Measurements from ENCODE around the gene CD320. TPM values are rescaled to one million over a fixed set of nuclear protein-coding genes. Genes with fewer than 3 reads are reported as not detected.
"Not testable (repeated sequence)": the region's sequence is repeated elsewhere in the genome, so short reads cannot be mapped to it uniquely, and the experiment has no call there.

CD320 gene
- 53.1 and 70.6 TPM in 2 replicates for total RNA-seq (2014; rRNA removed; shearing (Covaris generic))

GRCh38 chr19:8307965-8308866, at the start of gene CD320:
Gene CD320 (minus strand): TSS chr19:8308358. CDS start chr19:8308290, 68 bp downstream.
- DNase-seq (ENCODE audit: low spot score): peak; percentile 83

GRCh38 chr19:8357007-8357521, 48.9 kb upstream of the CD320 start:
- no peak for DNase-seq (ENCODE audit: low spot score)

- peak; percentile 99 for DNase-seq (ENCODE audit: low spot score)
These were observed 47.7 kb upstream of the CD320 start for GRCh38 chr19:8355631-8356402.

- DNase-seq (ENCODE audit: low spot score): not testable (repeated sequence)
These were observed 44.7 kb upstream of the CD320 start for GRCh38 chr19:8352845-8353244.

GRCh38 chr19:8352134-8352827, 44.1 kb upstream of the CD320 start:
- no peak for DNase-seq (ENCODE audit: low spot score)

- not testable (repeated sequence) for DNase-seq (ENCODE audit: low spot score)
These were observed 41.6 kb upstream of the CD320 start for GRCh38 chr19:8349629-8350372.

- no peak for DNase-seq (ENCODE audit: low spot score)
These were observed 35.3 kb upstream of the CD320 start for GRCh38 chr19:8343483-8343844.

GRCh38 chr19:8342684-8343482, 34.7 kb upstream of the CD320 start, which contains the start of gene KANK3:
Gene KANK3 (minus strand): TSS chr19:8343262. CDS start chr19:8337828, 5,434 bp downstream.
- DNase-seq (ENCODE audit: low spot score): peak; percentile 85

- DNase-seq (ENCODE audit: low spot score): no peak
These were observed 34.1 kb upstream of the CD320 start for GRCh38 chr19:8342316-8342683.

- not testable (repeated sequence) for DNase-seq (ENCODE audit: low spot score)
These were observed 33.3 kb upstream of the CD320 start for GRCh38 chr19:8341504-8341903.

GRCh38 chr19:8340341-8341096, 32.4 kb upstream of the CD320 start:
- DNase-seq (ENCODE audit: low spot score): no peak

- no peak for DNase-seq (ENCODE audit: low spot score)
These were observed 30.7 kb upstream of the CD320 start for GRCh38 chr19:8338835-8339234.

GRCh38 chr19:8337728-8338127, 29.6 kb upstream of the CD320 start:
- DNase-seq (ENCODE audit: low spot score): no peak

- DNase-seq (ENCODE audit: low spot score): no peak
These were observed 28.5 kb upstream of the CD320 start for GRCh38 chr19:8336660-8337059.

- DNase-seq (ENCODE audit: low spot score): no peak
These were observed 28.0 kb upstream of the CD320 start for GRCh38 chr19:8336072-8336569.

GRCh38 chr19:8335343-8336071, 27.3 kb upstream of the CD320 start:
- no peak for DNase-seq (ENCODE audit: low spot score)

- peak; percentile 48 for DNase-seq (ENCODE audit: low spot score)
These were observed 26.5 kb upstream of the CD320 start for GRCh38 chr19:8334458-8335342.

All from A172 (cell line).